ENCODE measurements around the gene HTR3A.

The HTR3A gene

GRCh38 chr11:114000526-114000925 is 25.6 kb downstream of the HTR3A start:
- TF ChIP-seq, protein P1, sequence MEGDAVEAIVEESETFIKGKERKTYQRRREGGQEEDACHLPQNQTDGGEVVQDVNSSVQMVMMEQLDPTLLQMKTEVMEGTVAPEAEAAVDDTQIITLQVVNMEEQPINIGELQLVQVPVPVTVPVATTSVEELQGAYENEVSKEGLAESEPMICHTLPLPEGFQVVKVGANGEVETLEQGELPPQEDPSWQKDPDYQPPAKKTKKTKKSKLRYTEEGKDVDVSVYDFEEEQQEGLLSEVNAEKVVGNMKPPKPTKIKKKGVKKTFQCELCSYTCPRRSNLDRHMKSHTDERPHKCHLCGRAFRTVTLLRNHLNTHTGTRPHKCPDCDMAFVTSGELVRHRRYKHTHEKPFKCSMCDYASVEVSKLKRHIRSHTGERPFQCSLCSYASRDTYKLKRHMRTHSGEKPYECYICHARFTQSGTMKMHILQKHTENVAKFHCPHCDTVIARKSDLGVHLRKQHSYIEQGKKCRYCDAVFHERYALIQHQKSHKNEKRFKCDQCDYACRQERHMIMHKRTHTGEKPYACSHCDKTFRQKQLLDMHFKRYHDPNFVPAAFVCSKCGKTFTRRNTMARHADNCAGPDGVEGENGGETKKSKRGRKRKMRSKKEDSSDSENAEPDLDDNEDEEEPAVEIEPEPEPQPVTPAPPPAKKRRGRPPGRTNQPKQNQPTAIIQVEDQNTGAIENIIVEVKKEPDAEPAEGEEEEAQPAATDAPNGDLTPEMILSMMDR (conservative IDR thresholded peaks at IDR 0.05) = no peak
- H3K27ac ChIP-seq = peak overlapping the region; percentile 69

DNA sequence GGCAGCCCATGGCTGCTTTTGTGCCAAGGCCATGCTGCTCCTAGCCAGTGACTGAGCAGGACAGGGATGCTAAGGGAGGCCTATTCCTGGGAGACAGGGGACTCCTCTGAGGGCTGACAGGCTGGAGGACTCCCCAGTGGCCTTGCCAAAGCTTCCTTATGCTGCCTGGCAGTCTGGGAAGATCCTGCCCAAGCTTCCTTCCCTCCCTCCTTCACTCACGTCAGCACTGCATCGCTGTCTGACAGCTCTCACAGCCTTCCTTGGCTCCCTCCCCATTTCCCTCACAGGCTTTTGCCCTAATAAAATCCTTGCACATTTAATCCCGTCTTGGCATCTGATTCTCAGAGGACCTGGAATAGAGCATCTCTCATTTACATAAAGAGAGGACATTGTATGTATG is 26.5 kb downstream of the HTR3A start:
- TF ChIP-seq, protein P1 (conservative IDR thresholded peaks at IDR 0.05) = no peak
- H3K27ac ChIP-seq = peak overlapping the region; percentile 69

- H3K27ac ChIP-seq = no peak overlapping the region
- TF ChIP-seq, protein P1 (conservative IDR thresholded peaks at IDR 0.05) = no peak
These were observed 33.4 kb downstream of the HTR3A start for GRCh38 chr11:114008331-114008730.

- TF ChIP-seq, protein P1 (conservative IDR thresholded peaks at IDR 0.05) = no peak
- peak overlapping the region; percentile 40 for H3K27ac ChIP-seq
These were observed 36.0 kb downstream of the HTR3A start for GRCh38 chr11:114010931-114011330.

- peak overlapping the region; percentile 40 for H3K27ac ChIP-seq
- TF ChIP-seq, protein P1 (conservative IDR thresholded peaks at IDR 0.05) = no peak
These were observed 36.5 kb downstream of the HTR3A start for GRCh38 chr11:114011443-114011842.

DNA sequence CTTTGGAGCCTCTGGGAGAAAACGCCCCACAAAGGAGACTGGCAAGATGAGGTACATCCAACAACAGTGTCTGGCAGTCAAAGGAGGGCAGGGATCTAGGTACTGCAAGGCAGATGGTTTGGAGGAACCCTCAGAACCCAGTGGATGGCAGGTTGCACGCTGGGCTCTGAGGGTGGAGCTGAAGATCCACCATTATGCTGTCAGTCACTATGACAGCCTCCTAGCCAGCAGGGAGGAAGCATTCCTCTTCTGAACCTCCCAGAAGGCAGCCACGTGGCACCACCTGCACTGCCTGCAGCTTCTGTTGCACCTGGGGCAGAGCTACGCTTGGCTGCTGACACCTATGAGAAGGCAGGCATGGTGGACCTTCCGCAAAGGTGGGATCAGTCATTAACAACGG is 40.2 kb downstream of the HTR3A start:
- H3K27ac ChIP-seq = no peak overlapping the region
- TF ChIP-seq, protein P1 (conservative IDR thresholded peaks at IDR 0.05) = no peak

DNA sequence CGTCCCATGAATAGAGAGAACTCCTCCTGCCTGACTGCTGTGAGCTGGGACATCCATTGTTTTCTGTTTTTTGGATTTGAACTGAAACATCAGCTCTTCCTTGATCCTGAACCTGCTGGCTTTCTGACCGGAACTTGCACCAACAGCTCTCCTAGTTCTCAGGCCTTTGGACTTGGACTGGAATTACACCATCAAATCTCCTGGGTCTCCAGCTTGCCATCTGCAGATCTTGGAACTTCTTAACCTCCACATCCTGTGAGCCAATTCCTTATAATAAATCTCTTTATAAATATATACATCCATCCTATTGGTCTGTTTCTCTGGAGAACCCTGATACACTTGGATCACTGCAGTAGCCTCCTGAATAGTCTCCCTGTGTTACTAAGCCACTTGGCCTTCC is 42.1 kb downstream of the HTR3A start:
- TF ChIP-seq, protein P1 (conservative IDR thresholded peaks at IDR 0.05) = no peak
- H3K27ac ChIP-seq = no peak overlapping the region

DNA sequence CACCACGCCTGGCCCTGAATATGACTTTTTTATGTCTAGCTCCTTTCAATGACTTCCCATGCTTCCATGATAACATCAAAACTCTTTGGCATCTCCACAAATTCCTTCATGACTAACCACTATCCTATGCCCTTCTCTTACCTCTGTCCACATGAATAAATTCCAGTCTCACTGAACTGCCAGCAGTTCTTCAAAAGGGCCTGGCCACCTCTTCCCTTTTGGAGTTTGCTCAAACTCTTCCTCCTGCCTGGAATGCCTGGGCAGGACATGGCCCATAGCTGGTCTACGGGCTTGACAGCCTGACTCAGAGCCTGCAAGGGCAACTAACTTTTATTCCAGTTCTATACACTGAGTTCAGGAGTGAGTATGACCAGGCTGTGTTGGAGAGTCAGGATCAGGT is 42.8 kb downstream of the HTR3A start:
- no peak overlapping the region for H3K27ac ChIP-seq
- TF ChIP-seq, protein P1 (conservative IDR thresholded peaks at IDR 0.05) = no peak

All from VCaP (cell line).